ENCODE measurements around the gene MAPK8IP2. TPM values are rescaled to one million over a fixed set of nuclear protein-coding genes. Genes with fewer than 3 reads are reported as not detected.
A peak's percentile ranks its signal among the peaks of the same experiment; 100 is the strongest.

The MAPK8IP2 gene
- total and polyA plus RNA-seq, 2 of the 13 experiments (the other 11 are each of a cell fraction or from before 2014, with no cell fraction given) = 1.3 to 2.6 TPM

- peak; percentile 97; the same call in 1 of the 2 replicates for TF ChIP-seq ZNF251 (CRISPR knock-in tag; IDR thresholded peaks at IDR 0.05)
- TF ChIP-seq ZFX (CRISPR knock-in tag; IDR thresholded peaks at IDR 0.05; ENCODE audit: low read depth) = peak; percentile 36; the same call in 1 of the 2 replicates
- peak; percentile 77; the same call in 1 of the 2 replicates for TF ChIP-seq CBFB (CRISPR knock-in tag; IDR thresholded peaks at IDR 0.05)
- peak; percentile 99 for TF ChIP-seq BORCS8-MEF2B (CRISPR knock-in tag; IDR thresholded peaks at IDR 0.05)
- peak; percentile 98 for TF ChIP-seq MED13 (CRISPR knock-in tag; IDR thresholded peaks at IDR 0.05)
- TF ChIP-seq ZBTB1 (CRISPR knock-in tag; IDR thresholded peaks at IDR 0.05; ENCODE audit: borderline replicate concordance) = peak; percentile 98
- TF ChIP-seq FIP1L1 (IDR thresholded peaks at IDR 0.05; ENCODE audit: borderline replicate concordance, insufficient read depth, low read depth, low read length) = no peak
- peak; percentile 97 for TF ChIP-seq ZNF639 (CRISPR knock-in tag; conservative IDR thresholded peaks at IDR 0.05)
- TF ChIP-seq SRSF1 (optimal IDR thresholded peaks at IDR 0.05; ENCODE audit: low read depth, low read length) = no peak
- TF ChIP-seq ISX (CRISPR knock-in tag; conservative IDR thresholded peaks at IDR 0.05) = peak; percentile 99
- TF ChIP-seq HNRNPLL (IDR thresholded peaks at IDR 0.05; ENCODE audit: low read depth, low read length, poor library complexity, severe bottlenecking) = no peak
- peak; percentile 80 for TF ChIP-seq TEAD3 (CRISPR knock-in tag; optimal IDR thresholded peaks at IDR 0.05; ENCODE audit: borderline replicate concordance)
- TF ChIP-seq SNAPC2 (CRISPR knock-in tag; IDR thresholded peaks at IDR 0.05) = peak; percentile 95
- no peak for TF ChIP-seq CEBPB (IDR thresholded peaks at IDR 0.05; ENCODE audit: borderline replicate concordance, low read depth, low read length)
- TF ChIP-seq SAFB2 (CRISPR knock-in tag; IDR thresholded peaks at IDR 0.05; ENCODE audit: borderline replicate concordance, low read depth) = peak; percentile 78
- TF ChIP-seq JARID2 (CRISPR knock-in tag; IDR thresholded peaks at IDR 0.05; ENCODE audit: insufficient replicate concordance) = peak; percentile 98
- TF ChIP-seq ZBTB7B (CRISPR knock-in tag; IDR thresholded peaks at IDR 0.05) = peak; percentile 86
- TF ChIP-seq REL (CRISPR knock-in tag; conservative IDR thresholded peaks at IDR 0.05) = peak; percentile 99
- peak; percentile 95 for TF ChIP-seq ZFAT (CRISPR knock-in tag; conservative IDR thresholded peaks at IDR 0.05)
- TF ChIP-seq SMYD3 (CRISPR knock-in tag; IDR thresholded peaks at IDR 0.05) = peak; percentile 87
- no peak for TF ChIP-seq CENPX (CRISPR knock-in tag; IDR thresholded peaks at IDR 0.05)
- TF ChIP-seq NFKBIZ (CRISPR knock-in tag; IDR thresholded peaks at IDR 0.05) = peak; percentile 99
- TF ChIP-seq MAFG (CRISPR knock-in tag; IDR thresholded peaks at IDR 0.05) = 0 out of 2 replicates have a peak, but pooled peaks have one; percentile 44
- peak; percentile 79 for TF ChIP-seq ZKSCAN5 (CRISPR knock-in tag; IDR thresholded peaks at IDR 0.05)
- peak; percentile 93; the same call in 1 of the 2 replicates for TF ChIP-seq TOE1 (CRISPR knock-in tag; IDR thresholded peaks at IDR 0.05)
- TF ChIP-seq CEBPZ (IDR thresholded peaks at IDR 0.05; ENCODE audit: low read length) = no peak
- TF ChIP-seq ZNF224 (CRISPR knock-in tag; IDR thresholded peaks at IDR 0.05) = no peak
These were observed 657 bp upstream of the MAPK8IP2 start (continued) for GRCh38 chr22:50599816-50600455.
